HG03139 (cell line): ENCODE data around the gene PACSIN2.
"Not testable (repeated sequence)": the region's sequence is repeated elsewhere in the genome, so short reads cannot be mapped to it uniquely, and the experiment has no call there.

Experiments used
- ATAC-seq: cut with Tn5 transposase; IDR thresholded peaks from one replicate; pipeline ENCODE4 v1.9.1; 2021; ENCODE audit not compliant: unreplicated experiment

Gene PACSIN2

GRCh38 chr22:42931421-42932196 is 83.3 kb downstream of the PACSIN2 start:
- no peak for ATAC-seq

DNA sequence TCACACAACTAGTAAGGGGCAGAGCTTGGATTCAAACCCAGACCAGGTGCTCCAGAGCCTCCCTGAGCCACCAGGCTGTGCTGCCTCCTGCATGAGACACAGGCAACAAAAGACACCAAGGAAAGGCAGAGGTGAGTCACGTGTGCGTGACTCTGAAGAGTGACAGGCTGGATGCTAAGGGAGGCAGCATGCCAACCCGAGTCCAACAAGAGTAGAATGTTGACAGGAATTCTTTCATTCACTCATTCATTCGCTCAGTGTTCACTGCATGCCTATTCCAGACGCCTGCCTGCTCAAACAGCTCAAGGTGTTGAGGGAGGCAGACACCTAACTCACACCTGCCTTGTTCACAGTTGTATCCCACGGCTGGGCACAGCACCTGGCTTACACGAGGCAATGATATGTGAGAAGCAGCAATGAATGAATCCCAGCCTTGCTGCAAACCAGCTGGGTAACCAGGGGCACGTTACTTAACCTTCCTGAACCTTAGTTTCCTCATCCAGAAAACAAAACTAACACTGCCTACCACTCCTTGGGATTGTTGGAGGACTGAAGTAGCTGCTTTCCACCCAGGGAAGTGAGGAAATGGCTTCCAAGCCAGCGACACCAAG is 84.0 kb downstream of the PACSIN2 start:
- no peak for ATAC-seq

- ATAC-seq = no peak
Measured at GRCh38 chr22:42929838-42930155, 85.2 kb downstream of the PACSIN2 start.

- no peak for ATAC-seq
Measured at GRCh38 chr22:42928969-42929837, 85.7 kb downstream of the PACSIN2 start.

DNA sequence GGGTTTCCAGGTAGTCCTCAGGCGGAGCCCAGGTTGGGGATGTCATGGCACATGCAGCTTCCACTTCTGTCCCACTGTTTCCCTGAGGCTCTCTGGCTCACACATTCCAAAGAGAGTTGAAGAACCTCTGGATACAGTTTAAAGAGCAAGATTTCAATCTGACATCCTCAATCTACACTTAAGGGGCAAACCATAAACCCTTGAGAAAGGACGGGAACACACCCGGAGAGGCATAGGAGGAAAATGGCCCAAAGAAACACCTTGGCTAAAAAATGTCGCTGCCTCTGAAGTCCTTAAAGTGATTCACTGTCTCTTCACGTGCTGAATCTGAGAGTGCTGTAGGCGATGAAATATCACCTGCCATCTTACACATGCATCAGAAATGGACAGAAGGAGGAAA is 87.0 kb downstream of the PACSIN2 start:
- no peak for ATAC-seq

GRCh38 chr22:42926768-42927167 is 88.2 kb downstream of the PACSIN2 start:
- ATAC-seq = no peak

- no peak for ATAC-seq
Measured at GRCh38 chr22:42926104-42926503, 88.8 kb downstream of the PACSIN2 start.

DNA sequence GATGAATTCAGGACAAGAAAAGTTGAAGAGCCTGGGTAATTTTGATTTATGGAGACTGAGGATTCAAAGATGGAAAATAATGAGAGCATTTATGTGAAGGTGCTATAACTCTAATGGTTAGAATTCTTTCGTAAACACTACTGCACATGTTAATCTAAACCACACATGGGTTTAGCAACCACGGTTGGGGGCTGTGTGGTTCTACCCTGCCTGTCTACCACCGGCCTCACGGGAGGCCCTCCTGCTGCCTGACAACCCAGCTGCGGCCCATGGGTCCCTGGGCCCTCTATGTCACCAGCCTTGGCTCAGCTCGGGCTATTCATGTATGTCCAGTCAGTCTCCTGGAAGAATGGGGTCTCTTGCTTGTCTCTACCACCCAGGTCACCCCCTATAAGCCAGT is 89.4 kb downstream of the PACSIN2 start:
- ATAC-seq = no peak

DNA sequence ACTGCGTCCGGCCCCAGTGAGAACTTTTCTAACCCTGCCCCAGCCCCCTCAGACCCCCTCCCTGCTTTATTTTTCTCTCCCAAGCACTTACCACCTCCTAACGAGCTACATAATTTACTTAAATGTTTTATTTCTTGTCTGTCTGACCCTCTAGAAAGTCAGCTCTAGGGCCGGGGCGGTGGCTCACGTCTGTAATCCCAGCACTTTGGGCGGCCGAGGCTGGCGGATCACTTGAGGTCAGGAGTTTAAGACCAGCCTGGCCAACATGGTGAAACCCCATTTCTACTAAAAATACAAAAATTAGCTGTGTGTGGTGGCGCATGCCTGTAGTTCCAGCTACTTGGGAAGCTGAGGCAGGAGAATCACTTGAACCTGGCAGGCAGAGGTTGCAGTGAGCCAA is 89.9 kb downstream of the PACSIN2 start:
- ATAC-seq = not testable (repeated sequence)

DNA sequence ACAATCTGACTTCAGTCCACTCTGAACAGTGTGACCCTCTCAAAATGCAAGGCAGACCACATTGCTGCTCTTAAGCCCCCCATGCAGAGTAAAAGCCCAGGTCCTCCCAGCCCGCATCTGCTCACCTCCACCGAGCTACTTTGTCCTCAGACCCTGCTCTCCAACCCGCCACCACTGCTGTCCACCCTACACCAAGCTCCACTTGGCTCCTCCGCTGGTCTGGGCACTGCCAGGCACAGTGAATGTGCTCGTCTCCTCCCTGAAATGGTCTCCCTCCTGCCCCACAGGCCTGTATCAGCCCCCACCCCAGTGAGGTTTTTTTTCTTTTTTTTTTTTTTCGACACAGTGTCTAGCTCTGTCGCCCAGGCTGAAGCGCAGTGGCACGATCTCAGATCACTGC is 90.5 kb downstream of the PACSIN2 start:
- ATAC-seq = no peak

GRCh38 chr22:42922374-42923191 is 92.4 kb downstream of the PACSIN2 start:
- ATAC-seq = no peak

- no peak for ATAC-seq
Measured at GRCh38 chr22:42920101-42920820, 94.7 kb downstream of the PACSIN2 start.

- no peak for ATAC-seq
Measured at GRCh38 chr22:42919199-42919598, 95.8 kb downstream of the PACSIN2 start.

GRCh38 chr22:42918500-42918899 is 96.4 kb downstream of the PACSIN2 start:
- ATAC-seq = no peak

GRCh38 chr22:42917358-42917757 is 97.6 kb downstream of the PACSIN2 start:
- not testable (repeated sequence) for ATAC-seq

GRCh38 chr22:42915980-42916765 is 98.8 kb downstream of the PACSIN2 start:
- no peak for ATAC-seq

- no peak for ATAC-seq
Measured at GRCh38 chr22:42914511-42915076, 100.4 kb downstream of the PACSIN2 start.

DNA sequence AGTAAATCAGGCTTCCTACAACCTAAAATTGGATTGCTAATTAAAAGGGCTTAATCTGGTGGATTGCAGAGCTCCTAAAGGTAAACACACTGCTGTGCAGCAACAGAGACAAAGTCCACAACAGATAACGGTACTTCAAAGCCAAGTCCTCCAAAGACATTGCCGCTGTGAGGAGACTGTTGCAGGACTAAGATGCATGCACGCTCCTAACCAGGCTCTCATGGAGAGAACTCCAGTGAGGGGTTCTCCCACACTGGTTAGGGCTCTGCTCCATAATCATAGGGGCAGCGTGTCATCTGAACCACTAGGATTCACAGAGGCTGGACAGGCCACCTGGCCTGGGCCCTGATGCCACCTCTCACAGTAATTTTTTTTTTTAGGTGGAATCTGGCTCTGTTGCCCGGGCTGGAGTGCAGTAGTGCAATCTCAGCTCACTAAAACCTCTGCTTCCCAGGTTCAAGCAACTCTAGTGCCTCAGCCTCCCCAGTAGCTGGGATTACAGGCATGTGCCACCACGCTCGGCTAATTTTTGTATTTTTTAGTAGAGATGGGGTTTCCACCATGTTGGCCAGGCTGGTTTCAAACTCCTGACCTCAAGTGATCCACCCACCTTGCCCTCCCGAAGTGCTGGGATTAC is 101.0 kb downstream of the PACSIN2 start:
- no peak for ATAC-seq

DNA sequence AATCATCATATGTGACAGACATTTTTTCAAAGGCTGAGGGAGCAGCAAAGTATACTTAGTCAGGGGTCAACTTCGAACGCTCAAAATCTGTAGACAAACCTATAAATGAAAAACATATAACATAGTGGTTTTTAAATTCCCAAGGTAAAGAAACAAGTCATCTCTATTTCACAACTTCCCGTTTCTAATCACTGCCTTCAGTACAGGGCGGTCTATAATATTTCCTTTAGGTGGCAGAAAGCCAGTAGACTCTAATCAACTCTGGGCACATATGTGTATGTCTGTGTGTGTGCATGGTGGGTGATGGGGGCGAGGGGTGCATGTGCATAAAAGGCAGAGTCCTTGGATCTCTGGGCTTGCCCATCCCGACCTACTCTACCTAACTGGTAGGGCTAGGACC is 102.9 kb downstream of the PACSIN2 start:
- ATAC-seq = no peak
